Measurements from ENCODE around the gene BABAM2. TPM values are rescaled to one million over a fixed set of nuclear protein-coding genes. Genes with fewer than 3 reads are reported as not detected.

The BABAM2 gene
- total RNA-seq, 2 donors from 2014 or later: 36.4 to 40.9 TPM

- no peak for DNase-seq
- Mint-ChIP-seq H3K36me3 (ENCODE audit: low read depth) (no peaks in the 10 kb centered on the region), H3K27me3 (ENCODE audit: insufficient read depth) (no peaks in the 10 kb centered on the region), H3K4me3 (no peak overlapping the region), H3K9me3 (no peaks in the 10 kb centered on the region), H3K27ac (no peak overlapping the region), H3K4me1 (peaks cover 12% of the 10 kb centered on the region)
- 93 to 98% methylated on average over 5 to 8 of the region's 8 CpGs for WGBS, 2 experiments (ENCODE audit: insufficient coverage in 1 of 2, insufficient read length in 1 of 2)
- Histone ChIP-seq H3K36me3 (ENCODE audit: control insufficient read depth, insufficient read depth, low read length) (no peaks in the 10 kb centered on the region), H3K9ac (ENCODE audit: extremely low read depth, low read length, poor library complexity, severe bottlenecking) (no peak overlapping the region), H3K4me1 (ENCODE audit: control insufficient read depth, insufficient read depth, low read length) (no peaks in the 10 kb centered on the region), H3K27me3 (ENCODE audit: control insufficient read depth, insufficient read depth, low read length, poor library complexity, severe bottlenecking) (no peaks in the 10 kb centered on the region), H3K9me3 (ENCODE audit: control insufficient read depth, low read length) (no peaks in the 10 kb centered on the region), H3K27ac (ENCODE audit: low read depth, low read length) (no peak overlapping the region), H3K4me3 (ENCODE audit: low read length) (no peak overlapping the region)
- no peak for TF ChIP-seq CTCF (conservative IDR thresholded peaks at IDR 0.05)
These were observed 455.1 kb downstream of the BABAM2 start for GRCh38 chr2:28345619-28346018.

DNA sequence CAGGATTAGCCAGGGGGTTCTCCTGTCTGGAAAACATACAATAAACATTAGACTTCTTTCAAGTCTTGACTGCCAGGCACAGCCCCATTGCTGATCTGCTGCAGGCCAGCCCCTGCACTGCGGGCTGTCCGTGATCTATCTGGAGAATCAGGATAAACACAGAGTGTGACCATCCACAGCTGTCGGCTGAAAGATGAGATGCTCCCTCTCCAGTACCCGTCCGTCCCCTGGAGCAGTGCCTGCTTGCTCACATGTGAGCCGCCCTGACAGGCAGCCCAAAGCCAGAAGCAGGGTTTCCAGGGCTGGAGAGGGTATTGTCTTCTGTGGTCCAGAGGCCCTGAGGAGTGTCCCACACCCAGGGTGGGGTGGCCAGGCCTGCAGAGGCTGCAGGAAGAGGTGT lies 456.1 kb downstream of the BABAM2 start:
- peaks cover 12% of the 10 kb centered on the region for H3K4me1 Mint-ChIP-seq
- no peaks in the 10 kb centered on the region for H3K36me3 Mint-ChIP-seq (ENCODE audit: low read depth)
- Histone ChIP-seq H3K4me3 (ENCODE audit: low read length) (no peak overlapping the region), H3K36me3 (ENCODE audit: control insufficient read depth, insufficient read depth, low read length) (no peaks in the 10 kb centered on the region), H3K4me1 (ENCODE audit: control insufficient read depth, insufficient read depth, low read length) (no peaks in the 10 kb centered on the region), H3K27me3 (ENCODE audit: control insufficient read depth, insufficient read depth, low read length, poor library complexity, severe bottlenecking) (no peaks in the 10 kb centered on the region), H3K9me3 (ENCODE audit: control insufficient read depth, low read length) (no peaks in the 10 kb centered on the region), H3K27ac (ENCODE audit: low read depth, low read length) (no peak overlapping the region), H3K9ac (ENCODE audit: extremely low read depth, low read length, poor library complexity, severe bottlenecking) (no peak overlapping the region)
- no peak for DNase-seq
- no peak overlapping the region for H3K4me3 Mint-ChIP-seq
- no peak for TF ChIP-seq CTCF (conservative IDR thresholded peaks at IDR 0.05)
- 89 to 95% methylated on average over 3 to 6 of the region's 6 CpGs for WGBS, 2 experiments (ENCODE audit: insufficient coverage in 1 of 2, insufficient read length in 1 of 2)
- no peak overlapping the region for H3K27ac Mint-ChIP-seq
- H3K9me3 Mint-ChIP-seq: no peaks in the 10 kb centered on the region
- H3K27me3 Mint-ChIP-seq (ENCODE audit: insufficient read depth): no peaks in the 10 kb centered on the region

DNA sequence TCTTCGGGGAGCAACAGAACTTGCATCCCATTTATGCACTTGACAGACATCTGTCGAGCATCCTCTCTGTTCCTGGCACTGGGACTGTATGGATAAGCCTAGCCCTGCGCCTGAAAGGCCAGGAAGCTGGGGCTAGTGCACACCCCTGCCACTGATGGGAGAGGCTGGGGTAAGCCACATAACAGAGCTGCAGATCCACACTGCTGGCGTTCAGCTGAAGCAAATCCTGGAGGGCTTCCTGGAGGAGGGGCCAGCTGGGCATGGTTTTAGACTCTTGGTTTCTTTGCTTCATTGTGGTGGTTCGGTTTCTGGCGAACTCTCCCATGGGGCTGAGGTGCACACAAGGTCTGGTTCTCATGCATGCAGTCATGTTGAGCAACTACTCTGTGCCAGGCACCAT lies 456.7 kb downstream of the BABAM2 start:
- no peak overlapping the region for H3K4me3 Mint-ChIP-seq
- Histone ChIP-seq H3K4me1 (ENCODE audit: control insufficient read depth, insufficient read depth, low read length) (no peaks in the 10 kb centered on the region), H3K27me3 (ENCODE audit: control insufficient read depth, insufficient read depth, low read length, poor library complexity, severe bottlenecking) (no peaks in the 10 kb centered on the region), H3K36me3 (ENCODE audit: control insufficient read depth, insufficient read depth, low read length) (no peaks in the 10 kb centered on the region), H3K4me3 (ENCODE audit: low read length) (no peak overlapping the region), H3K9me3 (ENCODE audit: control insufficient read depth, low read length) (no peaks in the 10 kb centered on the region), H3K9ac (ENCODE audit: extremely low read depth, low read length, poor library complexity, severe bottlenecking) (no peak overlapping the region), H3K27ac (ENCODE audit: low read depth, low read length) (no peak overlapping the region)
- H3K9me3 Mint-ChIP-seq: no peaks in the 10 kb centered on the region
- no peak for TF ChIP-seq CTCF (conservative IDR thresholded peaks at IDR 0.05)
- H3K36me3 Mint-ChIP-seq (ENCODE audit: low read depth): no peaks in the 10 kb centered on the region
- H3K27me3 Mint-ChIP-seq (ENCODE audit: insufficient read depth): no peaks in the 10 kb centered on the region
- peaks cover 12% of the 10 kb centered on the region for H3K4me1 Mint-ChIP-seq
- no peak for DNase-seq
- H3K27ac Mint-ChIP-seq: no peak overlapping the region
- WGBS, 2 experiments (ENCODE audit: insufficient coverage in 1 of 2, insufficient read length in 1 of 2): 87 to 95% methylated on average over 5 to 6 of the region's 6 CpGs

All from endodermal cell (in vitro differentiated cells).